Measurements from ENCODE around the gene ZNHIT2.

The ZNHIT2 gene

DNA sequence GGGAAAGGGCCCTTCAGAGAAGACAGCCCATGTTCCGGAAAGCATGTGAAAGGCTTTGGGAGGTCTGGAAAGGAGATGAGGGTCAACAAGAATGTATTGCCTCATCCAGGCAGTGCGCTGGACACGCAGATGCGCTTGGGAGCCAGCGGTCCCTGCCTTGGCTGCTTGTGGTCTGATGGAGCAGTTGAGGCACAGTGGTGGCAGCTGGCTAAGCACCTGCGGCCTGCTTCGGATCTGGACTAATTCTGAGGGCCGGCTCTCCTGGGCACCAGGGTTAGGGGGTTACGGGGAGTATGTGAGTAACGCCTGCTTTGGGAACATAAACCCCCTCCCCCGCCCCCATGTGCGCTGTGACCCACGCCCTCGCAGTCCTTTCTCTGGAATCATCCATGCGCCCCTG is 10.4 kb downstream of the ZNHIT2 start:
- Histone ChIP-seq H3K4me2 (ENCODE audit: low read length) (no peak overlapping the region), H2AFZ (ENCODE audit: low read depth, low read length) (no peak overlapping the region), H3K27me3 (ENCODE audit: low read depth, low read length) (no peaks in the 10 kb centered on the region), H3K9ac (ENCODE audit: low read length) (no peak overlapping the region), H3K36me3 (replicated peaks; ENCODE audit: low read depth, low read length) (peaks cover 14% of the 10 kb centered on the region), H4K20me1 (ENCODE audit: insufficient read depth, low read length) (peaks cover 5% of the 10 kb centered on the region), H3K4me3 (ENCODE audit: low read length) (no peak overlapping the region), H3K79me2 (ENCODE audit: low read length) (peaks cover 13% of the 10 kb centered on the region), H3K4me1 (ENCODE audit: low read length) (peaks cover 12% of the 10 kb centered on the region), H3K9me3 (ENCODE audit: insufficient read depth, low read length) (no peaks in the 10 kb centered on the region), H3K27ac (ENCODE audit: low read length) (no peak overlapping the region)
- TF ChIP-seq, protein P1, sequence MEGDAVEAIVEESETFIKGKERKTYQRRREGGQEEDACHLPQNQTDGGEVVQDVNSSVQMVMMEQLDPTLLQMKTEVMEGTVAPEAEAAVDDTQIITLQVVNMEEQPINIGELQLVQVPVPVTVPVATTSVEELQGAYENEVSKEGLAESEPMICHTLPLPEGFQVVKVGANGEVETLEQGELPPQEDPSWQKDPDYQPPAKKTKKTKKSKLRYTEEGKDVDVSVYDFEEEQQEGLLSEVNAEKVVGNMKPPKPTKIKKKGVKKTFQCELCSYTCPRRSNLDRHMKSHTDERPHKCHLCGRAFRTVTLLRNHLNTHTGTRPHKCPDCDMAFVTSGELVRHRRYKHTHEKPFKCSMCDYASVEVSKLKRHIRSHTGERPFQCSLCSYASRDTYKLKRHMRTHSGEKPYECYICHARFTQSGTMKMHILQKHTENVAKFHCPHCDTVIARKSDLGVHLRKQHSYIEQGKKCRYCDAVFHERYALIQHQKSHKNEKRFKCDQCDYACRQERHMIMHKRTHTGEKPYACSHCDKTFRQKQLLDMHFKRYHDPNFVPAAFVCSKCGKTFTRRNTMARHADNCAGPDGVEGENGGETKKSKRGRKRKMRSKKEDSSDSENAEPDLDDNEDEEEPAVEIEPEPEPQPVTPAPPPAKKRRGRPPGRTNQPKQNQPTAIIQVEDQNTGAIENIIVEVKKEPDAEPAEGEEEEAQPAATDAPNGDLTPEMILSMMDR (IDR thresholded peaks at IDR 0.05; ENCODE audit: low read depth, low read length): no peak
- no peak for TF ChIP-seq EZH2phosphoT487 (IDR thresholded peaks at IDR 0.05; ENCODE audit: low read depth)

DNA sequence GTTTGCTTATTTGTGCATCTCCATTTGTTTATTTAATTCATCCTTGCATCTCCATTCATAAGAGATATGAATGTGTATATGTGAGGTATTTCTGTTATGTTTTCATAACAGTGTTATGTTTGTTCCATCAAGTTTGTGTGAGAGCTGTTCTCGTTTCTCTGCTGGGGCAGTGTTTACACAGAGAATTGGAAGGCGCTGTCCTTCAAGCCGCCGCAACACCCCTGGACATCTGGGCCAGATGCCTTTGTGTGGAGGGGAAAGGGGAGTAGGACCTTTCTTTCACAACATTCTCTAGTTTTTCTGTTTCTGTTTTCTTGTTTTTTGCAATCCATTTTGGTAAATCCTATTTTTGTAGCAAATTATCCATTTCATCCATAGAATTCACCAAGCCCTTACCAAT is 12.9 kb downstream of the ZNHIT2 start:
- Histone ChIP-seq H3K27me3 (ENCODE audit: low read depth, low read length) (no peaks in the 10 kb centered on the region), H3K4me1 (ENCODE audit: low read length) (no peaks in the 10 kb centered on the region), H3K36me3 (replicated peaks; ENCODE audit: low read depth, low read length) (peaks cover 17% of the 10 kb centered on the region), H3K9me3 (ENCODE audit: insufficient read depth, low read length) (no peaks in the 10 kb centered on the region), H3K4me3 (ENCODE audit: low read length) (no peak overlapping the region), H3K79me2 (ENCODE audit: low read length) (peaks cover 13% of the 10 kb centered on the region; the same call in 1 of the 2 replicates), H3K9ac (ENCODE audit: low read length) (no peak overlapping the region), H2AFZ (ENCODE audit: low read depth, low read length) (no peak overlapping the region), H3K4me2 (ENCODE audit: low read length) (no peak overlapping the region), H4K20me1 (ENCODE audit: insufficient read depth, low read length) (no peaks in the 10 kb centered on the region), H3K27ac (ENCODE audit: low read length) (no peak overlapping the region)
- no peak for TF ChIP-seq EZH2phosphoT487 (IDR thresholded peaks at IDR 0.05; ENCODE audit: low read depth)
- TF ChIP-seq, protein P1 (IDR thresholded peaks at IDR 0.05; ENCODE audit: low read depth, low read length): no peak

DNA sequence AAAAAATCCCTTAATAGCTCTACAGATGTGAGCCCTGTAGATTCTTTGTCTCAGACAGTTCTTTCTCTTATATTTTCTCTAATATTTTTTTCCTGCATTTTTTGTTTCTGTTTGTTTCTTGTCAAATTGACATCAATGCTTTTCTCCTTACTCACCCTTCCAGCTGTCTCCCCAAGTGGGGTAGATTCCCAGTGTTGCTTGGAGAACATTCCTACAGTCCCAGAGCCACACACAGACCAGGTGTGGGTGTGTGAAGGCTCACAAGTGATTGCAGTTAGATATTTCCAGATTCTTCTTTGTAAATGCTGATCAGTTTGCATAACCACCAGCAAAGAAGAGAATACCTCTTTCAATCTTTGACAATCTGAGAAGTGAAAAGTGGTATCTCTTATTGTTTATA is 14.0 kb downstream of the ZNHIT2 start:
- Histone ChIP-seq H4K20me1 (ENCODE audit: insufficient read depth, low read length) (no peaks in the 10 kb centered on the region), H3K4me1 (ENCODE audit: low read length) (no peaks in the 10 kb centered on the region), H3K4me3 (ENCODE audit: low read length) (no peak overlapping the region), H3K27me3 (ENCODE audit: low read depth, low read length) (no peaks in the 10 kb centered on the region), H3K36me3 (replicated peaks; ENCODE audit: low read depth, low read length) (peaks cover 12% of the 10 kb centered on the region), H3K27ac (ENCODE audit: low read length) (no peak overlapping the region), H3K4me2 (ENCODE audit: low read length) (no peak overlapping the region), H3K9ac (ENCODE audit: low read length) (no peak overlapping the region), H3K9me3 (ENCODE audit: insufficient read depth, low read length) (no peaks in the 10 kb centered on the region), H3K79me2 (ENCODE audit: low read length) (peaks cover 19% of the 10 kb centered on the region), H2AFZ (ENCODE audit: low read depth, low read length) (no peak overlapping the region)
- no peak for TF ChIP-seq EZH2phosphoT487 (IDR thresholded peaks at IDR 0.05; ENCODE audit: low read depth)
- TF ChIP-seq, protein P1 (IDR thresholded peaks at IDR 0.05; ENCODE audit: low read depth, low read length): no peak

DNA sequence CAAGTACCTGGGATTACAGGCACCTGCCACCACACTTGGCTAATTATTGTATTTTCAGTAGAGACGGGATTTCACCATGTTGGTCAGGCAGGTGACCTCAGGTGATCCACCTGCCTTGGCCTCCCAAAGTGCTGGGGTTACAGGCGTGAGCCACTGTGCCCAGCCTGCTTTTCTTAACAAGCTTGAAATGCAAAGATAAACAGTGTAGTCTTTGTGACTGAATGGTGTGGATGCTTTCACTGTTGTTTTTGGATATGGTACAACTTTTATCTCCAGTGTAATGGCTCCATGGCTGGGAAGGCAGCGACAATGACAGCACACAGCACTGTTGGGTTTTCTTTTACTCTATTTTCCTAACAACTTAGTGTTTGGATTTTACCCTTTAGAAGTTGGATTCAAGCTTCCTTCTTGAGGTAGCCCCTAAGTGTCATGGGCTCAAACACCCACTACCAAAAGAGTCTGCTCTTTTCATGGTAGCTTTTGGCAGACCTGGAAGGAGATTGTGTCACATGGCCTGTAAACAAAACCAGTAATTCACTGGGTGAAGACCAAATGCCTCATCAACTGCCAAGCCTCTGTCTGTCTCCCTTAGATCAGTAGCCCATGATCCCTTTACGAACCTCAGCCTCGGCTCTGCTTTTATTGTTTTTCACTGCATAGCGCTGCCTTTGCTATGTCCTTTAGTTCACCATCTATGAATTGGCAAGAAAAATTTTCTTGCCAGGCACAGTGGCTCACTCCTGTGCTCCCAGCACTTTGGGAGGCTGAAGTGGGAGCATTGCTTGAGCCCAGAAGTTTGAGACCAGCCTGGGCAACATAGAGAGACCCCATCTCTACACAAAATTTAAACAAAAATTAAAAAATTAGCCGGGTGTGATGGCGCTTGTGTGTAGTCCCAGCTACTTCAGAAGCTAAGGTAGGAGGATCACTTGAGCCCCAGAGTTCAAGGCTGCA is 15.1 kb downstream of the ZNHIT2 start:
- no peak overlapping the region for H2AFZ ChIP-seq (ENCODE audit: low read depth, low read length)
- TF ChIP-seq, protein P1 (IDR thresholded peaks at IDR 0.05; ENCODE audit: low read depth, low read length): no peak
- no peak for TF ChIP-seq EZH2phosphoT487 (IDR thresholded peaks at IDR 0.05; ENCODE audit: low read depth)
- H3K4me2 ChIP-seq (ENCODE audit: low read length): no peak overlapping the region
- H3K27me3 ChIP-seq (ENCODE audit: low read depth, low read length): no peaks in the 10 kb centered on the region
- H4K20me1 ChIP-seq (ENCODE audit: insufficient read depth, low read length): no peaks in the 10 kb centered on the region
- H3K9me3 ChIP-seq (ENCODE audit: insufficient read depth, low read length): no peaks in the 10 kb centered on the region
- H3K9ac ChIP-seq (ENCODE audit: low read length): no peak overlapping the region
- no peak overlapping the region for H3K4me3 ChIP-seq (ENCODE audit: low read length)
- no peak overlapping the region for H3K27ac ChIP-seq (ENCODE audit: low read length)
- peaks cover 13% of the 10 kb centered on the region for H3K36me3 ChIP-seq (replicated peaks; ENCODE audit: low read depth, low read length)
- H3K79me2 ChIP-seq (ENCODE audit: low read length): peaks cover 29% of the 10 kb centered on the region
- no peaks in the 10 kb centered on the region for H3K4me1 ChIP-seq (ENCODE audit: low read length)
